GM23338 (cell line): Measurements from ENCODE around the gene ORM1. TPM values are rescaled to one million over a fixed set of nuclear protein-coding genes. Genes with fewer than 3 reads are reported as not detected.

ENCODE experiments used
- ATAC-seq: fragments of 200-7000 bp; cut with Tn5 transposase; 3 replicates; pipeline ENCODE4 v1.9.1; 2020
- DNase-seq: peaks from one replicate; pipeline ENCODE4 v3.0.0-alpha.2; 2015; ENCODE audit warnings: low spot score
- H2AFZ ChIP-seq: fragments of 200-600 bp; sonication (generic); 2 replicates; pipeline ENCODE4 v1.8.0; 2016; ENCODE audit warnings: antibody characterized with exemption, mild to moderate bottlenecking, moderate library complexity
- H3F3A ChIP-seq: fragments of 200-600 bp; sonication (generic); replicated peaks from 2 replicates; pipeline ENCODE4 v1.8.0; 2017; ENCODE audit warnings: antibody characterized with exemption, mixed run types, low read depth
- H3K27ac ChIP-seq: fragments of 200-600 bp; sonication (generic); 2 replicates; pipeline ENCODE4 v1.6.1; 2016; ENCODE audit warnings: low read depth
- H3K27me3 ChIP-seq: fragments of 200-600 bp; sonication (generic); 2 replicates; pipeline ENCODE4 v1.8.0; 2016; ENCODE audit warnings: mild to moderate bottlenecking, mixed run types, moderate library complexity; ENCODE audit not compliant: insufficient read depth
- H3K36me3 ChIP-seq: fragments of 200-600 bp; sonication (generic); 2 replicates; pipeline ENCODE4 v1.8.0; 2016; ENCODE audit warnings: mild to moderate bottlenecking; ENCODE audit not compliant: insufficient read depth
- H3K4me1 ChIP-seq: fragments of 200-600 bp; sonication (generic); 2 replicates; pipeline ENCODE4 v1.8.0; 2016; ENCODE audit warnings: mild to moderate bottlenecking, moderate library complexity; ENCODE audit not compliant: insufficient read depth
- H3K4me2 ChIP-seq: fragments of 200-600 bp; sonication (generic); 2 replicates; pipeline ENCODE4 v1.7.1; 2017; ENCODE audit warnings: mixed run types
- H3K4me3 ChIP-seq: fragments of 200-600 bp; sonication (generic); 2 replicates; pipeline ENCODE4 v1.6.1; 2016; ENCODE audit warnings: mixed run types
- H3K79me2 ChIP-seq: fragments of 200-600 bp; sonication (generic); replicated peaks from 2 replicates; pipeline ENCODE4 v1.8.0; 2017; ENCODE audit warnings: mild to moderate bottlenecking; ENCODE audit not compliant: insufficient read depth
- H3K9me2 ChIP-seq: fragments of 200-600 bp; sonication (generic); 2 replicates; pipeline ENCODE4 v1.8.0; 2017; ENCODE audit not compliant: insufficient read depth
- H4K20me1 ChIP-seq: fragments of 200-600 bp; sonication (generic); replicated peaks from 2 replicates; pipeline ENCODE4 v1.8.0; 2017; ENCODE audit warnings: mild to moderate bottlenecking; ENCODE audit not compliant: insufficient read depth
- H3K27ac Mint-ChIP-seq: 2 replicates; pipeline ENCODE4 v1.8.0; 2020; ENCODE audit warnings: inconsistent platforms, mild to moderate bottlenecking, moderate library complexity, mixed read lengths
- H3K27me3 Mint-ChIP-seq: 3 replicates; pipeline ENCODE4 v1.8.0; 2022; ENCODE audit warnings: low read depth, mild to moderate bottlenecking, moderate library complexity, mixed read lengths, inconsistent platforms; ENCODE audit not compliant: insufficient read depth, poor library complexity
- H3K36me3 Mint-ChIP-seq: 3 replicates; pipeline ENCODE4 v1.8.0; 2021; ENCODE audit warnings: low read depth, mild to moderate bottlenecking, inconsistent platforms, moderate library complexity, mixed read lengths
- H3K4me1 Mint-ChIP-seq: 3 replicates; pipeline ENCODE4 v1.8.0; 2020; ENCODE audit warnings: mild to moderate bottlenecking, inconsistent platforms, mixed read lengths
- H3K4me3 Mint-ChIP-seq: 3 replicates; pipeline ENCODE4 v1.8.0; 2021; ENCODE audit warnings: moderate library complexity, mild to moderate bottlenecking, inconsistent platforms, mixed read lengths
- H3K9me3 Mint-ChIP-seq: 3 replicates; pipeline ENCODE4 v1.8.0; 2020; ENCODE audit warnings: moderate library complexity, mild to moderate bottlenecking, inconsistent platforms, mixed read lengths
- JUNB ChIP-seq: IDR thresholded peaks from one replicate; pipeline ENCODE4 v1.6.1; 2016; ENCODE audit warnings: antibody characterized with exemption; ENCODE audit not compliant: unreplicated experiment
- POLR2AphosphoS5 ChIP-seq: IDR thresholded peaks from 2 replicates; pipeline ENCODE4 v1.6.1; 2016; ENCODE audit warnings: antibody characterized with exemption, low read depth
- REST ChIP-seq: IDR thresholded peaks from one replicate; pipeline ENCODE4 v1.6.1; 2018; ENCODE audit warnings: antibody characterized with exemption; ENCODE audit not compliant: unreplicated experiment
- STAT1 ChIP-seq: IDR thresholded peaks from one replicate; pipeline ENCODE4 v1.6.1; 2016; ENCODE audit warnings: antibody characterized with exemption; ENCODE audit not compliant: unreplicated experiment
- ZNF114 ChIP-seq: fragments of 250-450 bp; sonication (Bioruptor Pico); IDR thresholded peaks from 2 replicates; pipeline ENCODE4 v1.5.0; 2020; ENCODE audit warnings: mild to moderate bottlenecking, moderate library complexity
- ZNF331 ChIP-seq: fragments of 250-450 bp; sonication (Bioruptor Pico); IDR thresholded peaks from 2 replicates; pipeline ENCODE4 v1.5.0; 2020; ENCODE audit warnings: low read depth, mild to moderate bottlenecking, moderate library complexity
- polyA plus RNA-seq: library from polyadenylated mRNA; unstranded; fragments of >200 nt; fragmentation: Nextera tagmentation; extraction: Ambion mirVana; gene quantifications from 2 replicates; pipeline ENCODE4 v1.2.1, GENCODE V29; 2016
- total RNA-seq: library from RNA; depleted of rRNA; stranded (reverse); fragments of >200 nt; shearing (Covaris generic); gene quantifications from 2 replicates; pipeline ENCODE4 v1.2.3, GENCODE V29; 2014
- TF ChIP-seq, protein P1 (sequence below): IDR thresholded peaks from 2 replicates; pipeline ENCODE4 v1.6.1; 2016; ENCODE audit warnings: antibody characterized with exemption
- TF ChIP-seq, protein P2 (sequence below): fragments of 250-450 bp; sonication (Bioruptor Pico); IDR thresholded peaks from 2 replicates; pipeline ENCODE4 v1.5.0; 2020; ENCODE audit warnings: mild to moderate bottlenecking, moderate library complexity
- TF ChIP-seq, protein P3 (sequence below), 2 experiments: fragments of 200-600 bp in 1 of 2; sonication (generic) in 1 of 2; conservative IDR thresholded peaks; 2 replicates each; pipeline versions ENCODE4 v1.5.1 to v1.6.1; 2016 to 2017; ENCODE audit warnings: antibody characterized with exemption in 2 of 2, low read depth in 2 of 2, mild to moderate bottlenecking in 2 of 2, moderate library complexity in 1 of 2

The ORM1 gene
- total and polyA plus RNA-seq, 2 experiments from 2014 or later = not detected

DNA sequence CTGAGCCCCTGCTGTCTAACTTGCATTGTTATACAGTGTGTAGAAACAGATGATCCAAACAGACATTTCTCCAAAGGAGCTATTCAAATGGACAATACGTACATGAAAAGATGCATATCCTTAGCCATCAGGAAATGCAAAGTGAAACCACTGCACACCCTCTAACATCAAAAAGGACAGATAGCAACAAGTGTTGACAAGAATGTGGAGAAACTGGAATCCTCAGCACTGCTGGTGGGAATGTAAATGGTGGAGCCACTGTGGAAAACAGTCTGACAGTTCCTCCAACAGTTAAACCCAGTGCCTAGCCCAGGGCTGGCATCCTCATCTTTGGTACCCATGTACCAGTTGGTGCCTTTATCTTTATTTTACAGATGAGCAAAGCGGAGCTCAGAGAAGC lies 15.3 kb downstream of the ORM1 start:
- no peak for ATAC-seq
- H3K4me3 Mint-ChIP-seq = no peak overlapping the region
- Histone ChIP-seq H3K27ac (no peak overlapping the region), H3F3A (0 out of 2 replicates have a peak, but pooled peaks cover 4% of the 10 kb centered on the region), H3K9me2 (no peaks in the 10 kb centered on the region), H3K36me3 (no peaks in the 10 kb centered on the region), H2AFZ (no peak overlapping the region), H3K4me1 (no peaks in the 10 kb centered on the region), H4K20me1 (no peaks in the 10 kb centered on the region; the same call in 1 of the 2 replicates), H3K27me3 (no peaks in the 10 kb centered on the region), H3K4me3 (no peak overlapping the region), H3K79me2 (no peaks in the 10 kb centered on the region), H3K4me2 (no peak overlapping the region)
- H3K9me3 Mint-ChIP-seq = 0 out of 3 replicates have a peak, but pooled peaks cover 6% of the 10 kb centered on the region
- DNase-seq = no peak
- TF ChIP-seq STAT1 (no peak), POLR2AphosphoS5 (no peak), REST (no peak), JUNB (no peak), ZNF331 (CRISPR knock-in tag) (no peak), ZNF114 (CRISPR knock-in tag) (no peak)
- TF ChIP-seq, protein P1, sequence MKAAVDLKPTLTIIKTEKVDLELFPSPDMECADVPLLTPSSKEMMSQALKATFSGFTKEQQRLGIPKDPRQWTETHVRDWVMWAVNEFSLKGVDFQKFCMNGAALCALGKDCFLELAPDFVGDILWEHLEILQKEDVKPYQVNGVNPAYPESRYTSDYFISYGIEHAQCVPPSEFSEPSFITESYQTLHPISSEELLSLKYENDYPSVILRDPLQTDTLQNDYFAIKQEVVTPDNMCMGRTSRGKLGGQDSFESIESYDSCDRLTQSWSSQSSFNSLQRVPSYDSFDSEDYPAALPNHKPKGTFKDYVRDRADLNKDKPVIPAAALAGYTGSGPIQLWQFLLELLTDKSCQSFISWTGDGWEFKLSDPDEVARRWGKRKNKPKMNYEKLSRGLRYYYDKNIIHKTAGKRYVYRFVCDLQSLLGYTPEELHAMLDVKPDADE = no peak
- TF ChIP-seq, protein P2, sequence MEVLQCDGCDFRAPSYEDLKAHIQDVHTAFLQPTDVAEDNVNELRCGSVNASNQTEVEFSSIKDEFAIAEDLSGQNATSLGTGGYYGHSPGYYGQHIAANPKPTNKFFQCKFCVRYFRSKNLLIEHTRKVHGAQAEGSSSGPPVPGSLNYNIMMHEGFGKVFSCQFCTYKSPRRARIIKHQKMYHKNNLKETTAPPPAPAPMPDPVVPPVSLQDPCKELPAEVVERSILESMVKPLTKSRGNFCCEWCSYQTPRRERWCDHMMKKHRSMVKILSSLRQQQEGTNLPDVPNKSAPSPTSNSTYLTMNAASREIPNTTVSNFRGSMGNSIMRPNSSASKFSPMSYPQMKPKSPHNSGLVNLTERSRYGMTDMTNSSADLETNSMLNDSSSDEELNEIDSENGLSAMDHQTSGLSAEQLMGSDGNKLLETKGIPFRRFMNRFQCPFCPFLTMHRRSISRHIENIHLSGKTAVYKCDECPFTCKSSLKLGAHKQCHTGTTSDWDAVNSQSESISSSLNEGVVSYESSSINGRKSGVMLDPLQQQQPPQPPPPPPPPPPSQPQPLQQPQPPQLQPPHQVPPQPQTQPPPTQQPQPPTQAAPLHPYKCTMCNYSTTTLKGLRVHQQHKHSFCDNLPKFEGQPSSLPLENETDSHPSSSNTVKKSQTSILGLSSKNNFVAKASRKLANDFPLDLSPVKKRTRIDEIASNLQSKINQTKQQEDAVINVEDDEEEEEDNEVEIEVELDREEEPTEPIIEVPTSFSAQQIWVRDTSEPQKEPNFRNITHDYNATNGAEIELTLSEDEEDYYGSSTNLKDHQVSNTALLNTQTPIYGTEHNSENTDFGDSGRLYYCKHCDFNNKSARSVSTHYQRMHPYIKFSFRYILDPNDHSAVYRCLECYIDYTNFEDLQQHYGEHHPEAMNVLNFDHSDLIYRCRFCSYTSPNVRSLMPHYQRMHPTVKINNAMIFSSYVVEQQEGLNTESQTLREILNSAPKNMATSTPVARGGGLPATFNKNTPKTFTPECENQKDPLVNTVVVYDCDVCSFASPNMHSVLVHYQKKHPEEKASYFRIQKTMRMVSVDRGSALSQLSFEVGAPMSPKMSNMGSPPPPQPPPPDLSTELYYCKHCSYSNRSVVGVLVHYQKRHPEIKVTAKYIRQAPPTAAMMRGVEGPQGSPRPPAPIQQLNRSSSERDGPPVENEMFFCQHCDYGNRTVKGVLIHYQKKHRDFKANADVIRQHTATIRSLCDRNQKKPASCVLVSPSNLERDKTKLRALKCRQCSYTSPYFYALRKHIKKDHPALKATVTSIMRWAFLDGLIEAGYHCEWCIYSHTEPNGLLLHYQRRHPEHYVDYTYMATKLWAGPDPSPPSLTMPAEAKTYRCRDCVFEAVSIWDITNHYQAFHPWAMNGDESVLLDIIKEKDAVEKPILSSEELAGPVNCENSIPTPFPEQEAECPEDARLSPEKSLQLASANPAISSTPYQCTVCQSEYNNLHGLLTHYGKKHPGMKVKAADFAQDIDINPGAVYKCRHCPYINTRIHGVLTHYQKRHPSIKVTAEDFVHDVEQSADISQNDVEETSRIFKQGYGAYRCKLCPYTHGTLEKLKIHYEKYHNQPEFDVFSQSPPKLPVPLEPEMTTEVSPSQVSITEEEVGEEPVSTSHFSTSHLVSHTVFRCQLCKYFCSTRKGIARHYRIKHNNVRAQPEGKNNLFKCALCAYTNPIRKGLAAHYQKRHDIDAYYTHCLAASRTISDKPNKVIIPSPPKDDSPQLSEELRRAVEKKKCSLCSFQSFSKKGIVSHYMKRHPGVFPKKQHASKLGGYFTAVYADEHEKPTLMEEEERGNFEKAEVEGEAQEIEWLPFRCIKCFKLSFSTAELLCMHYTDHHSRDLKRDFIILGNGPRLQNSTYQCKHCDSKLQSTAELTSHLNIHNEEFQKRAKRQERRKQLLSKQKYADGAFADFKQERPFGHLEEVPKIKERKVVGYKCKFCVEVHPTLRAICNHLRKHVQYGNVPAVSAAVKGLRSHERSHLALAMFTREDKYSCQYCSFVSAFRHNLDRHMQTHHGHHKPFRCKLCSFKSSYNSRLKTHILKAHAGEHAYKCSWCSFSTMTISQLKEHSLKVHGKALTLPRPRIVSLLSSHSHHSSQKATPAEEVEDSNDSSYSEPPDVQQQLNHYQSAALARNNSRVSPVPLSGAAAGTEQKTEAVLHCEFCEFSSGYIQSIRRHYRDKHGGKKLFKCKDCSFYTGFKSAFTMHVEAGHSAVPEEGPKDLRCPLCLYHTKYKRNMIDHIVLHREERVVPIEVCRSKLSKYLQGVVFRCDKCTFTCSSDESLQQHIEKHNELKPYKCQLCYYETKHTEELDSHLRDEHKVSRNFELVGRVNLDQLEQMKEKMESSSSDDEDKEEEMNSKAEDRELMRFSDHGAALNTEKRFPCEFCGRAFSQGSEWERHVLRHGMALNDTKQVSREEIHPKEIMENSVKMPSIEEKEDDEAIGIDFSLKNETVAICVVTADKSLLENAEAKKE (CRISPR knock-in tag) = no peak
- TF ChIP-seq, protein P3, sequence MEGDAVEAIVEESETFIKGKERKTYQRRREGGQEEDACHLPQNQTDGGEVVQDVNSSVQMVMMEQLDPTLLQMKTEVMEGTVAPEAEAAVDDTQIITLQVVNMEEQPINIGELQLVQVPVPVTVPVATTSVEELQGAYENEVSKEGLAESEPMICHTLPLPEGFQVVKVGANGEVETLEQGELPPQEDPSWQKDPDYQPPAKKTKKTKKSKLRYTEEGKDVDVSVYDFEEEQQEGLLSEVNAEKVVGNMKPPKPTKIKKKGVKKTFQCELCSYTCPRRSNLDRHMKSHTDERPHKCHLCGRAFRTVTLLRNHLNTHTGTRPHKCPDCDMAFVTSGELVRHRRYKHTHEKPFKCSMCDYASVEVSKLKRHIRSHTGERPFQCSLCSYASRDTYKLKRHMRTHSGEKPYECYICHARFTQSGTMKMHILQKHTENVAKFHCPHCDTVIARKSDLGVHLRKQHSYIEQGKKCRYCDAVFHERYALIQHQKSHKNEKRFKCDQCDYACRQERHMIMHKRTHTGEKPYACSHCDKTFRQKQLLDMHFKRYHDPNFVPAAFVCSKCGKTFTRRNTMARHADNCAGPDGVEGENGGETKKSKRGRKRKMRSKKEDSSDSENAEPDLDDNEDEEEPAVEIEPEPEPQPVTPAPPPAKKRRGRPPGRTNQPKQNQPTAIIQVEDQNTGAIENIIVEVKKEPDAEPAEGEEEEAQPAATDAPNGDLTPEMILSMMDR (conservative IDR thresholded peaks at IDR 0.05; ENCODE audit: low read depth in 2 of 2) = no peak
- H3K27ac Mint-ChIP-seq = no peak overlapping the region
- peaks cover 11% of the 10 kb centered on the region for H3K27me3 Mint-ChIP-seq
- peaks cover 77% of the 10 kb centered on the region for H3K36me3 Mint-ChIP-seq
- H3K4me1 Mint-ChIP-seq = no peaks in the 10 kb centered on the region; the same call in 2 of the 3 replicates
